ENCODE results near the gene MUCL3. TPM values are rescaled to one million over a fixed set of nuclear protein-coding genes. Genes with fewer than 3 reads are reported as not detected.

Gene MUCL3
- total RNA-seq, 2 experiments from 2014 or later = not detected

DNA sequence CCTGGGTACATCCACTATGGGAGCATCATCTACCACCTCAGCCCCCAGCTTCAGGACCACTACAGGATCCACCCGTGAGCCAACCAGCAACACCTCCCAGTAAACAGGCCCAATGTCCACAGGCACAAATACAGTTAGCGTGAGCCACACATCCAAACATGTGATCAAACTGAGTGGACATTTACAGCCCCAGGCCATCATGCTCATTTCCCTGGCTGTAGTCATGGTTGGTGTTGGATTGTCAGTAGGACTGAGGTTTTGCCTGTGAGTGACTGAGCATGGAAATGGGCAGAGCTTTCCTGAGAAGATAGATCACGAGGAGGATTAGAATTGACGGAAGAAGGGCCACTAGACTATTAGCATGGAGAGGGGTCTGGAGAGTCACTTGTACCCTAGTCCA lies 32.0 kb downstream of the MUCL3 start:
- BruUV-seq (replicated peaks) = no TSS peak
- POLR2A ChIA-PET = no interaction called here
- CTCF ChIA-PET (ENCODE audit: unreplicated experiment) = no interaction called here

DNA sequence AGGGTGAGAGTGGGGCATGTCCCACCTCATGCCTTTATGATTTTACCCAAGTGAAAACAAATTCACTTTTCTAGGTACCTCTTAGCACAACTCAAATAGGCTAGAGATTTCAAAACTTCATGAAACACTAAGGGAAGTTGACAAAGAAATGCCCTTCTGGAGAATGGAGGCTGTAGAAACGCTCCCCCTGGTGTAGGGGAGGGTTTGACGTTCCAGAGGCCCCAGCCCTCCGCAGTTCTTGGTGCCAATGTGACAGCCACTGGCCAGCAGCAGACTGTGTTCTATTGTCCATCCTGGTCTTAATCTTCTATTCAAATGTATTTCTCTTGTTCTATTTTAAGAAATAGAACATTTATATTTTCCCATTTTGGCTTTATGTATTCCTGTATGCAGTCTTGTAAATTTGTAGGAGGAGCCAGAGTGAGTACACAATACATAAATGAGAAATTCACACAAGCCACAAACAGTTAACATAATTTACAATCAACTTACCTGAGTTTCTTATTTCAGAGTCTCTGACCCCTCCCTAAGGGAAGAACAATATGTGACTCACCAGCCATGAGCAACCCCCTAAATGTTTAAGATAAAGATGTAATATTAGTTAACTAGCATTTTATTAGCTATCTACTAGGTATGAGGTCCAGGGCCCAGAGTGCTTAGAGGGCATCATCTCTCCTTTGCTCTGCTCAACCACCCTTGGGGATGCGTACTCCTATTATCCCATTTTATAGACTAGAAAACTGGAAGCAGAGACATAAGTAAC lies 33.9 kb downstream of the MUCL3 start:
- Histone ChIP-seq H3K9me3 (ENCODE audit: low read length) (no peaks in the 10 kb centered on the region), H3K9me2 (ENCODE audit: insufficient read depth, low read length) (no peaks in the 10 kb centered on the region), H3K4me1 (ENCODE audit: insufficient read depth, low read length, poor library complexity, severe bottlenecking) (no peaks in the 10 kb centered on the region), H3K4me2 (ENCODE audit: low read length) (no peak overlapping the region), H3K4me3 (ENCODE audit: low read depth, low read length, poor library complexity, severe bottlenecking) (no peak overlapping the region), H3K27ac (ENCODE audit: low read depth, low read length, poor library complexity, severe bottlenecking) (no peak overlapping the region), H3K36me3 (ENCODE audit: insufficient read depth, low read length) (no peaks in the 10 kb centered on the region), H3K79me2 (ENCODE audit: insufficient read depth, low read depth, low read length) (no peaks in the 10 kb centered on the region), H4K20me1 (ENCODE audit: insufficient read depth, low read length) (no peaks in the 10 kb centered on the region), H2AFZ (ENCODE audit: low read length) (no peak overlapping the region)
- no peak for DNase-seq (ENCODE audit: low spot score)
- no peak for TF ChIP-seq EZH2phosphoT487 (IDR thresholded peaks at IDR 0.05; ENCODE audit: borderline replicate concordance, low read depth, low read length)
- TF ChIP-seq, protein P1, sequence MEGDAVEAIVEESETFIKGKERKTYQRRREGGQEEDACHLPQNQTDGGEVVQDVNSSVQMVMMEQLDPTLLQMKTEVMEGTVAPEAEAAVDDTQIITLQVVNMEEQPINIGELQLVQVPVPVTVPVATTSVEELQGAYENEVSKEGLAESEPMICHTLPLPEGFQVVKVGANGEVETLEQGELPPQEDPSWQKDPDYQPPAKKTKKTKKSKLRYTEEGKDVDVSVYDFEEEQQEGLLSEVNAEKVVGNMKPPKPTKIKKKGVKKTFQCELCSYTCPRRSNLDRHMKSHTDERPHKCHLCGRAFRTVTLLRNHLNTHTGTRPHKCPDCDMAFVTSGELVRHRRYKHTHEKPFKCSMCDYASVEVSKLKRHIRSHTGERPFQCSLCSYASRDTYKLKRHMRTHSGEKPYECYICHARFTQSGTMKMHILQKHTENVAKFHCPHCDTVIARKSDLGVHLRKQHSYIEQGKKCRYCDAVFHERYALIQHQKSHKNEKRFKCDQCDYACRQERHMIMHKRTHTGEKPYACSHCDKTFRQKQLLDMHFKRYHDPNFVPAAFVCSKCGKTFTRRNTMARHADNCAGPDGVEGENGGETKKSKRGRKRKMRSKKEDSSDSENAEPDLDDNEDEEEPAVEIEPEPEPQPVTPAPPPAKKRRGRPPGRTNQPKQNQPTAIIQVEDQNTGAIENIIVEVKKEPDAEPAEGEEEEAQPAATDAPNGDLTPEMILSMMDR (conservative IDR thresholded peaks at IDR 0.05; ENCODE audit: low read length) = 0 out of 2 replicates have a peak, but pooled peaks have one; percentile 18
- ChIA-PET POLR2A (no interaction called here), CTCF (ENCODE audit: unreplicated experiment) (no interaction called here)
- no TSS peak for BruUV-seq (replicated peaks)
- intact Hi-C loops (cut with micrococcal nuclease; ENCODE audit: unreplicated experiment) = no loop called here

More for the DNA sequence above, 32.0 kb downstream of the MUCL3 start:
- no peak overlapping the region for H3K27ac ChIP-seq (ENCODE audit: low read depth, low read length, poor library complexity, severe bottlenecking)
- no peak overlapping the region for H3K4me3 ChIP-seq (ENCODE audit: low read depth, low read length, poor library complexity, severe bottlenecking)
- intact Hi-C loops (cut with micrococcal nuclease; ENCODE audit: unreplicated experiment) = no loop called here
- no peak overlapping the region for H2AFZ ChIP-seq (ENCODE audit: low read length)
- H3K9me2 ChIP-seq (ENCODE audit: insufficient read depth, low read length) = no peaks in the 10 kb centered on the region
- no peaks in the 10 kb centered on the region for H3K79me2 ChIP-seq (ENCODE audit: insufficient read depth, low read depth, low read length)
- H3K4me1 ChIP-seq (ENCODE audit: insufficient read depth, low read length, poor library complexity, severe bottlenecking) = no peaks in the 10 kb centered on the region
- H3K36me3 ChIP-seq (ENCODE audit: insufficient read depth, low read length) = no peaks in the 10 kb centered on the region
- H4K20me1 ChIP-seq (ENCODE audit: insufficient read depth, low read length) = no peaks in the 10 kb centered on the region
- no peak for TF ChIP-seq EZH2phosphoT487 (IDR thresholded peaks at IDR 0.05; ENCODE audit: borderline replicate concordance, low read depth, low read length)
- TF ChIP-seq, protein P1 (conservative IDR thresholded peaks at IDR 0.05; ENCODE audit: low read length) = no peak
- no peak overlapping the region for H3K4me2 ChIP-seq (ENCODE audit: low read length)
- H3K9me3 ChIP-seq (ENCODE audit: low read length) = no peaks in the 10 kb centered on the region
- DNase-seq (ENCODE audit: low spot score) = no peak

DNA sequence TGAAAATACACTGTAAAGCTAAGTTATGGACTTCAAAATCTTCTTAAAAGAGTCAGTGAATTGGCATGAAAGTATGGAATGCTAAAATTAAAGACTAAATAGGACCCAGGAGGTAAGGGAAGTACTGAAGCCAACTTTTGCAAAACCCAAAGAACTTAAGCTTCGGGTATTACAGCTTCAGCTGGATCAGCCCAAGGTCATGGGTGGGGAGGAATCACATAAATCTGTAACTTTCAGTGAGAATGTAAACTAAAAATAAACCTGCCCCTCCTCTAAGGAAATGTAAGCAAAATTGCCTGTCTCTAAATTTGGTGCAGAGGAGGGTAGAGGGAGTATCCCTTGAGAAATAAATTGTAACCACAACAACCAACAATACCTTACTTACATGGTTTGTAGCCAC lies 38.4 kb downstream of the MUCL3 start:
- Histone ChIP-seq H4K20me1 (ENCODE audit: insufficient read depth, low read length) (no peaks in the 10 kb centered on the region), H3K4me1 (ENCODE audit: insufficient read depth, low read length, poor library complexity, severe bottlenecking) (no peaks in the 10 kb centered on the region), H2AFZ (ENCODE audit: low read length) (no peak overlapping the region), H3K79me2 (ENCODE audit: insufficient read depth, low read depth, low read length) (no peaks in the 10 kb centered on the region), H3K36me3 (ENCODE audit: insufficient read depth, low read length) (no peaks in the 10 kb centered on the region), H3K4me2 (ENCODE audit: low read length) (no peak overlapping the region), H3K27ac (ENCODE audit: low read depth, low read length, poor library complexity, severe bottlenecking) (no peak overlapping the region), H3K4me3 (ENCODE audit: low read depth, low read length, poor library complexity, severe bottlenecking) (no peak overlapping the region), H3K9me2 (ENCODE audit: insufficient read depth, low read length) (no peaks in the 10 kb centered on the region), H3K9me3 (ENCODE audit: low read length) (no peaks in the 10 kb centered on the region)
- BruUV-seq (replicated peaks) = no TSS peak
- TF ChIP-seq EZH2phosphoT487 (IDR thresholded peaks at IDR 0.05; ENCODE audit: borderline replicate concordance, low read depth, low read length) = no peak
- TF ChIP-seq, protein P1 (conservative IDR thresholded peaks at IDR 0.05; ENCODE audit: low read length) = no peak
- POLR2A ChIA-PET = interaction anchor here (0.6 kb wide), 1 partner anchor 51 kb away, joined by 4 read pairs; no protein-coding TSS in a partner anchor
- intact Hi-C loops (cut with micrococcal nuclease; ENCODE audit: unreplicated experiment) = no loop called here
- CTCF ChIA-PET (ENCODE audit: unreplicated experiment) = no interaction called here
- no peak for DNase-seq (ENCODE audit: low spot score)

Measured in OCI-LY7 (cell line).